ENCODE measurements around the gene OR2L3.

Gene OR2L3

DNA sequence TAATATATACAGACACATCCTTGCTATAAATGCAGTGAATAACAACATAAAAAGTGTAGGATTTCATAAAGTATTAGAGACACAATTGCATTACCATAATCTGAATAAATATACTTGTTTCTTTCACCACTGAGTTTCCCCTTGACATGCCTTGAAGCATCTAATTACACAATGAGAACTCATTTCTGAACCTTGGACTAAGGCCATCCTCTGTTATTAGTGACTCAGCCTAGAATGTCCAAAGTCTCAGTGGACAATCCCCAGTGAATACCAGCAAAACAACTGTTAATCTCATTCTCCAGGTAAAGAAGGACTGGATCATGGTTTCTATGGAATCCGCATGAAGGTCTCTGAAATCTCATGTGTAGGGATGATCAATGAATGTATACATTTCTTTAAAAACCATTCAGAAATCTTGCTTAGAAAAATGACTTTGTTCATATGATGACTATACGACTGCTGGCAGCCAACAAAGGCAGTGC is 33.4 kb upstream of the OR2L3 start, which contains the start of gene OR2L5:
TSS of gene OR2L5 (plus strand) at position 432 of the 482 bp plus-strand sequence. CDS start 8,288 bp downstream, outside the sequence.
- no peak within 1 kb of the TSS for H3K4me3 ChIP-seq (ENCODE audit: low read depth, low read length)
- no peak for DNase-seq (ENCODE audit: low read depth)
- TF ChIP-seq MYC (IDR thresholded peaks at IDR 0.05; ENCODE audit: low read depth, low read length) (no peak), POLR2A (IDR thresholded peaks at IDR 0.05; ENCODE audit: extremely low read depth, insufficient read length) (no peak)
- TF ChIP-seq, protein P1, sequence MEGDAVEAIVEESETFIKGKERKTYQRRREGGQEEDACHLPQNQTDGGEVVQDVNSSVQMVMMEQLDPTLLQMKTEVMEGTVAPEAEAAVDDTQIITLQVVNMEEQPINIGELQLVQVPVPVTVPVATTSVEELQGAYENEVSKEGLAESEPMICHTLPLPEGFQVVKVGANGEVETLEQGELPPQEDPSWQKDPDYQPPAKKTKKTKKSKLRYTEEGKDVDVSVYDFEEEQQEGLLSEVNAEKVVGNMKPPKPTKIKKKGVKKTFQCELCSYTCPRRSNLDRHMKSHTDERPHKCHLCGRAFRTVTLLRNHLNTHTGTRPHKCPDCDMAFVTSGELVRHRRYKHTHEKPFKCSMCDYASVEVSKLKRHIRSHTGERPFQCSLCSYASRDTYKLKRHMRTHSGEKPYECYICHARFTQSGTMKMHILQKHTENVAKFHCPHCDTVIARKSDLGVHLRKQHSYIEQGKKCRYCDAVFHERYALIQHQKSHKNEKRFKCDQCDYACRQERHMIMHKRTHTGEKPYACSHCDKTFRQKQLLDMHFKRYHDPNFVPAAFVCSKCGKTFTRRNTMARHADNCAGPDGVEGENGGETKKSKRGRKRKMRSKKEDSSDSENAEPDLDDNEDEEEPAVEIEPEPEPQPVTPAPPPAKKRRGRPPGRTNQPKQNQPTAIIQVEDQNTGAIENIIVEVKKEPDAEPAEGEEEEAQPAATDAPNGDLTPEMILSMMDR (IDR thresholded peaks at IDR 0.05; ENCODE audit: low read depth, low read length), result no peak
- TF ChIP-seq, protein P2, sequence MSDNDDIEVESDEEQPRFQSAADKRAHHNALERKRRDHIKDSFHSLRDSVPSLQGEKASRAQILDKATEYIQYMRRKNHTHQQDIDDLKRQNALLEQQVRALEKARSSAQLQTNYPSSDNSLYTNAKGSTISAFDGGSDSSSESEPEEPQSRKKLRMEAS (IDR thresholded peaks at IDR 0.05; ENCODE audit: low read depth, low read length), result no peak

DNA sequence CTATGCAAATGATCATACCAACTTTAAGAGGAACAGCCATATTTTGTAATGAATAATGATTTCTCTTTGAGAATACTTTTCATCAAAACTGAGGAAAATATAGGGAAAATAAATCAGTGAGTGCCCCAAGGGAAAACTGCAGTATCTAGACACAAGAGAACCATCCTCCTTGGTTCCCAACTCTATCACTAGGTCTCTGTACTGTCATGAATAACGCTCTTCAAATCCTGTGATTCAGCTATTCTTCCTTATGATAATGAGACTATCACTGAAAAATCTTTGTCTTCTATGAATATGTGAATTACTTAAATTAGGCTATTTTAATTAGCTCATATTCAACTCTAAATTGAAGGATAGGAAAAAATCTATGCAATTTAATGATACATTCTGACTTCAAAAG is 30.8 kb upstream of the OR2L3 start:
- no peak overlapping the region for H3K4me3 ChIP-seq (ENCODE audit: low read depth, low read length)
- DNase-seq (ENCODE audit: low read depth), result no peak
- TF ChIP-seq, protein P2 (IDR thresholded peaks at IDR 0.05; ENCODE audit: low read depth, low read length), result no peak
- TF ChIP-seq MYC (IDR thresholded peaks at IDR 0.05; ENCODE audit: low read depth, low read length) (no peak), POLR2A (IDR thresholded peaks at IDR 0.05; ENCODE audit: extremely low read depth, insufficient read length) (no peak)
- TF ChIP-seq, protein P1 (IDR thresholded peaks at IDR 0.05; ENCODE audit: low read depth, low read length), result no peak

DNA sequence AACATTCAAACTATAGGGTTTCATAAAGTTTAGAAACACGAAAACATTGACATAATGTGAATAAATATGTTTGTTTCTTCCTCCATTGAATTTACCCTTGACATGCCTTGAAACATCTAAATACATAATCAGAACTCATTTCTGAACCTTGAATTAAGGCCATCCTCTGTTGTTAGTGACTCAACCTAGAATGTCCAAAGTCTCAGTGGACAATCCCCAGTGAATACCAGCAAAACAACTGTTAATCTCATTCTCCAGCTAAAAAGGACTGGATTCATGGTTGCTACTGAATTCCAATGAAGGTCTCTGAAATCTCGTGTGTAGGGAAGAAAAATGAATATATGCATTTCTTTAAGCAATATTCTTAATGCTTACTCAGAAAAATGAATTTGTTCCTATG is 16.9 kb upstream of the OR2L3 start, which contains the start of gene OR2L2:
TSS of gene OR2L2 (plus strand) at position 301 of the 400 bp plus-strand sequence. CDS start 8,198 bp downstream, outside the sequence.
- no peak for DNase-seq (ENCODE audit: low read depth)
- no peak within 1 kb of the TSS for H3K4me3 ChIP-seq (ENCODE audit: low read depth, low read length)
- TF ChIP-seq, protein P2 (IDR thresholded peaks at IDR 0.05; ENCODE audit: low read depth, low read length), result no peak
- no peak for TF ChIP-seq POLR2A (IDR thresholded peaks at IDR 0.05; ENCODE audit: extremely low read depth, insufficient read length)

DNA sequence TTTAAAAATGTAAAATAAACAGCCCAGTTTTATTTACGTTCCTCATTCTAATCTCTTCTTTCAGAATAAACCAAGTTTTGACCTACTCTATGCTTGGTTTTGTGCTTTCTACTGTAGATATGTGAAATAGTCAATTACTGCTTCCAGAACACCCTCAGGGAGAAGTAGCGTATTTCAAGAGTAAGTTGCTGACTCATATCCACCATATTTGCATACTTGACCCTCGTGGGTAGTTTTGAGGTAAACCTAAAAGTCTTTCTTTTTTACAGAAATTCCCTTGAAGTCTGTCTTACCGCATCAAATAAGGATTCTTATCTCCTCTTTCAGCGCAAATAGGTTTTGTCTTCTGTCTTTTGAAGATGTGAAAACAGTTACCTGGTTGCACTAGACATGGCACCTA is 1.4 kb upstream of the OR2L3 start:
- TF ChIP-seq MYC (IDR thresholded peaks at IDR 0.05; ENCODE audit: low read depth, low read length), result no peak
- TF ChIP-seq, protein P1 (IDR thresholded peaks at IDR 0.05; ENCODE audit: low read depth, low read length), result no peak
- no peak for TF ChIP-seq POLR2A (IDR thresholded peaks at IDR 0.05; ENCODE audit: extremely low read depth, insufficient read length)
- TF ChIP-seq, protein P2 (IDR thresholded peaks at IDR 0.05; ENCODE audit: low read depth, low read length), result no peak
- no peak overlapping the region for H3K4me3 ChIP-seq (ENCODE audit: low read depth, low read length)
- DNase-seq (ENCODE audit: low read depth), result no peak

DNA sequence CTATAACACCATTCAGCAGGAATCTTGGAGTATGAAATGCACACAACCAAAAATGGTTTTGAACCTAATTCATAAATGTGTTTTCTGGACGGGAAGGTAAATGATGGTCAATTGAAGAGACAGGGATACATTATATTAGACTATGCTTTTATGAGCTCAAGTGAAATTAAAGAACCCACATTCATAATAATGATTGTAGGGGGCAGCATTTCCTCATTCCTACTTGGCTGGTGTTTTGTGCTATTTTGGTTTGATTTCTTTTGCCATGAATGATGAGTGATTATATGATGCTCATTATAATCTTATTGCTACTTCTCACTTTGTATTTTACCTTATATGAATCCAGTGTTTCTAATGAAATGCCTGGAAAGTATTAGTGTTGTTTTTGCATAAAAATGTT is 372 bp downstream of the OR2L3 start:
- DNase-seq (ENCODE audit: low read depth), result no peak
- H3K4me3 ChIP-seq (ENCODE audit: low read depth, low read length), result no peak overlapping the region
- TF ChIP-seq, protein P1 (IDR thresholded peaks at IDR 0.05; ENCODE audit: low read depth, low read length), result no peak
- TF ChIP-seq MYC (IDR thresholded peaks at IDR 0.05; ENCODE audit: low read depth, low read length) (no peak), POLR2A (IDR thresholded peaks at IDR 0.05; ENCODE audit: extremely low read depth, insufficient read length) (no peak)
- TF ChIP-seq, protein P2 (IDR thresholded peaks at IDR 0.05; ENCODE audit: low read depth, low read length), result no peak

DNA sequence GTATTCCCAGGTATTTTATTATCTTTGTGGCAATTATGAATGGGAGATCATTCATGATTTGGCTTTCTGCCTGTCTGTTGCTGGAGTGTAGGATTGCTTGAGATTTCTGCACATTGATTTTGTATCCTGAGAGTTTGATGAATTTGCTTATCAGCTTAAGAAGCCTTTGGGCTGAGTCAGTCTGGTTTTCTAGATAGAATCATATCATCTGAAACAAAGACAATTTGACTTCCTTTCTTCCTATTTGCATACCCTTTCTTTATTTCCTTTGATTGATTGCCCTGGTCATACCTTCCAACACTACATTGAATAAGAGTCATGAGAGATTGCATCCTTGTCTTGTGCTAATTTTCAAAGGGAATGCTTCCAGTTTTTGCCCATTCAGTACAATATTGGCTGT is 8.0 kb downstream of the OR2L3 start:
- H3K4me3 ChIP-seq (ENCODE audit: low read depth, low read length), result no peak overlapping the region
- no peak for DNase-seq (ENCODE audit: low read depth)
- TF ChIP-seq, protein P1 (IDR thresholded peaks at IDR 0.05; ENCODE audit: low read depth, low read length), result no peak
- TF ChIP-seq, protein P2 (IDR thresholded peaks at IDR 0.05; ENCODE audit: low read depth, low read length), result no peak
- TF ChIP-seq MYC (IDR thresholded peaks at IDR 0.05; ENCODE audit: low read depth, low read length), result no peak
- TF ChIP-seq POLR2A (IDR thresholded peaks at IDR 0.05; ENCODE audit: extremely low read depth, insufficient read length), result no peak
